Right atrium auricular region (tissue), 2 donors: ENCODE measurements around the gene LPO. TPM values are rescaled to one million over a fixed set of nuclear protein-coding genes. Genes with fewer than 3 reads are reported as not detected.

Source experiments
- DNase-seq: peaks from one replicate; pipeline ENCODE4 v3.0.0-alpha.2; 2019; ENCODE audit warnings: low spot score
- H3K27ac ChIP-seq, 2 donors: fragments of 200-600 bp; sonication (generic); 1 replicate in 1 of 2; 2 replicates in 1 of 2; pipeline ENCODE4 v1.5.1; 2016 to 2019
- H3K27me3 ChIP-seq, 2 donors: fragments of 200-600 bp; sonication (generic); one replicate each; pipeline versions ENCODE4 v1.5.1 to v1.6.0; 2017 to 2019
- H3K36me3 ChIP-seq: fragments of 200-600 bp; sonication (generic); one replicate; pipeline ENCODE4 v1.5.1; 2016
- H3K4me1 ChIP-seq, 2 donors: fragments of 200-600 bp; sonication (generic); one replicate each; pipeline versions ENCODE4 v1.5.1 to v1.6.0; 2017 to 2019
- H3K4me3 ChIP-seq, 2 donors: fragments of 200-600 bp; sonication (generic); 1 replicate in 1 of 2; 2 replicates in 1 of 2; pipeline ENCODE4 v1.5.1; 2017 to 2019; ENCODE audit warnings: mild to moderate bottlenecking in 1 of 2, moderate library complexity in 1 of 2
- H3K9me3 ChIP-seq, 2 donors: fragments of 200-600 bp; sonication (generic); one replicate each; pipeline ENCODE4 v1.5.1; 2019
- total RNA-seq, 2 donors: library from RNA; depleted of rRNA; stranded (reverse); fragments of >200 nt; gene quantifications; one replicate each; pipeline ENCODE4 v1.1.0, GENCODE V29; 2016
- TF ChIP-seq, protein P1 (sequence below), 2 donors: fragments of 200-600 bp; sonication (generic); IDR thresholded peaks; one replicate each; pipeline ENCODE4 v1.5.1; 2019; ENCODE audit warnings: antibody characterized with exemption in 2 of 2

The LPO gene
- total RNA-seq, 2 donors from 2014 or later: not detected

DNA sequence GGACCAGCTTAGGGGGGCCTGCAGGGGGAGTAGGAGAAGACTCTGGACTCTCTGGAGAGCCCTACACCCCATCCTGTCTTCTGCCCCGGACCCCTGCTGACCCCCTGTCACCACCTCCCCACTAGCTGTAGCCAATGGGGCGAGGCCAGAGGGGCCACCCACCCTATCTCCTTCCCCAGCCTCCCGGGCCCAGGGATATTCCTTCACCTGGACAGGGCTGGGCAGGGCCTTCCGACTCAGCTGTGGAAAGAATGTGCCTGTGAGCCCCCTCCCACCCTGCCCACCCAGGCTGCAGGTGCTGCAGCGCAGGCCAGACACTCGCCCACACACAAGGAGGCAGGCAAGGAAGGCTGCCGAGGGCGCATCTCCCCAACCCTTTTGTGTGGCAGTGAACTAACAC lies 67.2 kb downstream of the LPO start:
- no peaks in the 10 kb centered on the region for H3K27me3 ChIP-seq
- H3K9me3 ChIP-seq: no peaks in the 10 kb centered on the region
- H3K27ac ChIP-seq: no peak overlapping the region
- no peaks in the 10 kb centered on the region for H3K4me1 ChIP-seq
- no peak overlapping the region for H3K4me3 ChIP-seq
- no peak for DNase-seq
- H3K36me3 ChIP-seq: no peaks in the 10 kb centered on the region
- TF ChIP-seq, protein P1, sequence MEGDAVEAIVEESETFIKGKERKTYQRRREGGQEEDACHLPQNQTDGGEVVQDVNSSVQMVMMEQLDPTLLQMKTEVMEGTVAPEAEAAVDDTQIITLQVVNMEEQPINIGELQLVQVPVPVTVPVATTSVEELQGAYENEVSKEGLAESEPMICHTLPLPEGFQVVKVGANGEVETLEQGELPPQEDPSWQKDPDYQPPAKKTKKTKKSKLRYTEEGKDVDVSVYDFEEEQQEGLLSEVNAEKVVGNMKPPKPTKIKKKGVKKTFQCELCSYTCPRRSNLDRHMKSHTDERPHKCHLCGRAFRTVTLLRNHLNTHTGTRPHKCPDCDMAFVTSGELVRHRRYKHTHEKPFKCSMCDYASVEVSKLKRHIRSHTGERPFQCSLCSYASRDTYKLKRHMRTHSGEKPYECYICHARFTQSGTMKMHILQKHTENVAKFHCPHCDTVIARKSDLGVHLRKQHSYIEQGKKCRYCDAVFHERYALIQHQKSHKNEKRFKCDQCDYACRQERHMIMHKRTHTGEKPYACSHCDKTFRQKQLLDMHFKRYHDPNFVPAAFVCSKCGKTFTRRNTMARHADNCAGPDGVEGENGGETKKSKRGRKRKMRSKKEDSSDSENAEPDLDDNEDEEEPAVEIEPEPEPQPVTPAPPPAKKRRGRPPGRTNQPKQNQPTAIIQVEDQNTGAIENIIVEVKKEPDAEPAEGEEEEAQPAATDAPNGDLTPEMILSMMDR (IDR thresholded peaks at IDR 0.05): no peak

DNA sequence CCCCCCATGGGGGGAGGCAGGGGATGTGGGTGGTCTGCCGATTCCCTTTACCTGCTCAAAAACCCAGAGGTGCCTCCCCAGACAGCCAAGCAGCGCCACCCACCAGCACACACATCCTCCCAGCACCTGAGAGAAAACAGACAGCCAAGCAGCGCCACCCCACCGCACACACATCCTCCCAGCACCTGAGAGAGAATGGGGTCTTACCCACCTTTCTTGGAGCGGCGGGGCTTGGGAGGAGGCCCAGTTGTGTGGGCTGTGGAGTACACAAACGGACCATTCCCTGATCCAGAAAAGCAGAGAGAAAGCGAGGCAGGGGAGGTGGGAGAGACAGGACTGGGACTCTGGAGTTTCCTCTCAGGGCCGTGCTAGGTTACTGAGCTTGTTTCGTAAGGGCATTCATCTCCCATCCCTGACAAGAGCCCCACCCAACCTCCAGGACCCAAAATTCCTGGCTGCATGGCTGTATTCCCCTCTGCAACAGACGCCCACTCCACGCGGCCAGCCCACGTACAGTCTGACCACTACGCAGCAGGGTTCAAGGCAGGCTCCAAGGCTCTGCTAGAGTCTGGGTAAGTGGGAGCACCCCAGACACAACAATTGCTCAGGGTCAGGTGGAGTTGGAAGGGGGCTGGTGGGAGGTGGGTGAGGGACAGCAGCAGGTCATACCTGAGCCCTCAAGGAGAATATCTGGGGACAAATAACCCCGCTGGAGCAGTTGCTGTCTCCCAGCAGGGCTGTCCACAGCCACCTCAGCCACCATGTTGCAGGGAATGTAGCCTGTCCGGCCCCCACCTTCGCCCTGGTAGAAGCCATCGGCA lies 68.0 kb downstream of the LPO start:
- H3K4me1 ChIP-seq: no peaks in the 10 kb centered on the region
- no peak overlapping the region for H3K4me3 ChIP-seq
- no peaks in the 10 kb centered on the region for H3K9me3 ChIP-seq
- no peaks in the 10 kb centered on the region for H3K27me3 ChIP-seq
- TF ChIP-seq, protein P1 (IDR thresholded peaks at IDR 0.05): no peak
- H3K27ac ChIP-seq: no peak overlapping the region
- H3K36me3 ChIP-seq: no peaks in the 10 kb centered on the region
- no peak for DNase-seq

DNA sequence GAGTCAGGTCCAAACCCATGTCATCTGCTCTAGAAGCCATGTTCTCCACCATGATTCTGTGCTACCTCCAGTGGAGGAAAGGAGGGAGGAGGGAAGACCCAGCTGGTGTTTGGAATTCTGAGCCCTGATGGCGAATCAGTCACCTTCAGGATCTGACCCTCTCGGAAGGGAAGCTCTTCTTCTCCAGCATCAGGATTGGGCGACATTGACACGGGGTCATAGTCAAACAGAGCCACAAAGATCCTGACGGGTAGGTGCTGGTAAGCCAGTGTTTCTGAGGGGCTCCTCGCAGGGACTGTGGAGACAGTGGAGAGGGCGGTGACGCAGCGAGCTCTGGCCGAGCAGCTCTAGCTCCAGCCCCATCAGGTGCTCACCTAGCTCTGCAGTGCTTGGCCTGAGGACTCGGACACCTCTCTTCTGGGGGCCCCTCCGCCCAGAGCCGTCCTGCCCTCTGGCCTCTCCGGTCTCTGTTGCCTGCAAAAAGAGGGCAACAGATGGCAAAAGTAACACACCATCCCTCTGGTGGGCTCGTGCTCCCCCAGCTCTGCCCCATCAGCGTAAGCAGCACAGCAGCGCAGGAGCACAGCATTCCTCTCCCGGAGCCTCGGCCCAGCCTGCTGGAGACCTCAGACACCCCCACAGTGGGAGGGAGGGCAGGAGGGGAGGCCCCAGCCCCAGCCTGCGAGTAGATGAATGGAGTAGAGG lies 69.2 kb downstream of the LPO start:
- H3K36me3 ChIP-seq: no peaks in the 10 kb centered on the region
- H3K27ac ChIP-seq: no peak overlapping the region
- H3K4me3 ChIP-seq: no peak overlapping the region
- H3K9me3 ChIP-seq: no peaks in the 10 kb centered on the region
- no peak for DNase-seq
- TF ChIP-seq, protein P1 (IDR thresholded peaks at IDR 0.05): no peak
- no peaks in the 10 kb centered on the region for H3K27me3 ChIP-seq
- H3K4me1 ChIP-seq: no peaks in the 10 kb centered on the region

DNA sequence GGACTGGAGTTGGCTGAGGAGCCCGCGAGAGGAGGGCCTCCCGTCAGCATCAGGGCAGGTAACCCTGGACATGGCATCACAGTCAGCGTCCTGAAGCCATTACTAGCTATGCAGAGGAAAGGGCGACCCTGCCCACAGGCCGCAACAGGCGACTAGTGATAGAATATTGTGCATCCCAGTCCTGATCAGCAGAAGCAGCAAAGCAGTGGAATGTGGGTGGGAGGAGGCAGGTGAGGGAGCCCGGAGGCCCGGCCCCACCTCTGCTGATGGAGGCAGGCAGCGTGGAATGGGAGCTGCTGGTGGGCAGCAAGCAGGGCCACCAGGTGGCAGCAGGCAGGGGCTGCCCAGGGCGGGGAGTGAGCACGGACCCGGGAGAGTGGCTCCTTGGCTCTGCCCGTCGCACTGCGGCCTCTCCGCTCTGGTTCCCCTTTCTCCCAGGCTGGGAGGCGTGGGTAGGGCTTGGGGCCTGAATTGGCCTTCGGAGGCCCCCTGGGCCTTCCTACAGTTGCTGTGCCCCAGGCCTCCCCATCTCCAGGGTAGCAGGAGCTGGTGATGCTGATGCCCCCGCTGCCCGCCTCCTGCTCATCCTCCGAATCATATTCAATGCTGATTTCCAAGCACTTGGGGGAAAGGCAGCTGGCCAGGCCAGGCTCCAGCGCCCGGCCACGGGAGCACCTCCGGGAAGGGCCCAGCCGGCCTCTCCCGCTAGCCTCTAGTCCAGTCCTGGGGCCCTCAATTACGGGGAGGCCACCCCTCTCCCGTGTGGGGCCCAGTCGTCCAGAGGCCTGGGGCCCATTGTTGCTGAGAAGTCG lies 70.0 kb downstream of the LPO start:
- no peaks in the 10 kb centered on the region for H3K4me1 ChIP-seq
- H3K9me3 ChIP-seq: no peaks in the 10 kb centered on the region
- TF ChIP-seq, protein P1 (IDR thresholded peaks at IDR 0.05): no peak
- DNase-seq: no peak
- H3K27me3 ChIP-seq: no peaks in the 10 kb centered on the region
- no peak overlapping the region for H3K4me3 ChIP-seq
- no peaks in the 10 kb centered on the region for H3K36me3 ChIP-seq
- H3K27ac ChIP-seq: no peak overlapping the region

DNA sequence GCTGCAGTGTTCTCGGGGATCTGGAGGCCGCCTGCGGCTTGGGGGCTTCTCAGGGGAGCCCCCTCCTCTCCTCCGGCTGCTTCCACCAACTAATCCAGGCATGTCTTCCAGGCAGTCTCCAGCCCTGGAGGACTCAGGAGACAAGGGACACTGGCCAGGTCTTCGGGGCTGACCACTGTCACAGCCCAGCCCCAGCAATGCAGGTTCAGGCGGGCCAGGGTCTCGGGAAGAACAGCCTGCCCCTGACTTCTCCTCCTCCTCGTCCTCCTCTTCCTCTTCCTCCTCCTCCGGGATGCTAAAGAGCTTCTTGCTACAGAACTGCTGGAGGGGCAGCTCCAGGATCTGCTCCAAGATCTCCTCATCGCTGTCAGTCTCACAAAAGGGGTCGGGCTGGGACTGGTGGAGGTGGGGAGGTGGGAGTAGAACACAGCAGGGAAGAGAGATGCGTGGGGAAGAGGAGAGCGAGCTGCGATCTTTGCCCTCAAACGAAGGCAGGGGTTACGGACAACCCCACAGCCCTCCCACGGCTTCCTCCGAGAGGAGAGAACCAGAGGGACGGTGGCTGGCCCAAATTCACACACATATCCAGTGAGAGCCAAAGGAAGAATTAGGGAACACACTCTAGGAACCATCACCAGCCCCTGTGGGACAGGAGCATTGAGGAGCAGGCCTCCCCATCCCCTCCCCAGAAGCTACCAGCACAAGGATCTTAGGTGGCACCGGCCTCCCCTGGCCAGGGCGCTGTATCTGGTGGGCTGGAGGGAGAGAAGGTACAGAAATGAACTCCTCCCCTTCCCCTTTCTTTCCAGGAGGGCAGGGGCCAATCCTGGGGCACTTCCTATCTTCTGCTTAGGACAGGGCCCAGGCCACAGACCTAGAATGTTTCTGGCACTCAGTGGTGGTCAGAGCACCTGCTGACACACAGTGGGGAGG lies 70.9 kb downstream of the LPO start:
- DNase-seq: no peak

More for the DNA sequence above, 70.9 kb downstream of the LPO start:
- H3K27ac ChIP-seq: no peak overlapping the region
- no peaks in the 10 kb centered on the region for H3K27me3 ChIP-seq
- no peaks in the 10 kb centered on the region for H3K4me1 ChIP-seq
- no peaks in the 10 kb centered on the region for H3K36me3 ChIP-seq
- no peaks in the 10 kb centered on the region for H3K9me3 ChIP-seq
- no peak overlapping the region for H3K4me3 ChIP-seq
- TF ChIP-seq, protein P1 (IDR thresholded peaks at IDR 0.05): no peak
